GM21717 (cell line): ENCODE results near the gene TFAP2D.
A peak's percentile ranks its signal among the peaks of the same experiment; 100 is the strongest.

Source experiments
- ATAC-seq: cut with Tn5 transposase; IDR thresholded peaks from one replicate; pipeline ENCODE4 v1.9.1; 2021; ENCODE audit warnings: mild to moderate bottlenecking, moderate library complexity; ENCODE audit not compliant: unreplicated experiment

Gene TFAP2D

DNA sequence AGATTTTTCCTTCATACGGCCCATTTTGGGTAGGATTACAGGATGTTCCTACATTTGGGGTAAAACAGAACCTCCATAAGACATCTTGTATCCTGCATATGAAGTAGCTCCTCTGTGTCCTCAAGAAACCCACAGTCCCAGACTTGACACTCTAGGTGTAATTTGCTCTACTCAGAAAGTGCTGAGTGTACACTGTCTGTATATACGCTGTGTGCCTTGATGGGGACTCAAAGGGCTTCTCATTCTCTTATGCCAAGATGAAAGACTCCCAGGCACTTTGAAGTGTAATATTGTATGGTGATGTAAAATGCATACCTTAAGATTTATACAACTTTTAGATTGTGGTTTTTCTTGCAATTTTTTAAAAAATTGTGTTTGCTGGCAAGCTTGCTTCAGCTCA, 5.2 kb downstream of the TFAP2D start:
- no peak for ATAC-seq

DNA sequence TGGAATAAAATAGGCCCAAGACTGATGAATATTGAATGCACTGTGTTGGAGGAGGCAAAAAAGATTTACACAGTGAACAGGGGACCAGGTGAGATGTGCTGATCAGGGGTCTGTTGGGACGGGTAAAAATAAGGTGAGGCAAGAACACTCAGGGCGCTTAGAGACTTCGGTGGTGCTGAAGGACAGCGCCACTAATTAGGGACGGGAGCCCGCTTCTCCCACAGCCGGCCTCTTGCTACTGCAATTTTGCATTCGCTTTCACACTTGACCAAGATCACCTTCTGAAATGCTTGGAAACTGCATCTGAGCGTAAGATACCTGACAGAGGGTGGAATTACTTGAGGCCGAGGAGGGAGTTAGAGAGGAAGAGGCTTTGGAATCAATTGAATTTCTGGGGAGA, 7.3 kb downstream of the TFAP2D start:
- ATAC-seq: no peak

DNA sequence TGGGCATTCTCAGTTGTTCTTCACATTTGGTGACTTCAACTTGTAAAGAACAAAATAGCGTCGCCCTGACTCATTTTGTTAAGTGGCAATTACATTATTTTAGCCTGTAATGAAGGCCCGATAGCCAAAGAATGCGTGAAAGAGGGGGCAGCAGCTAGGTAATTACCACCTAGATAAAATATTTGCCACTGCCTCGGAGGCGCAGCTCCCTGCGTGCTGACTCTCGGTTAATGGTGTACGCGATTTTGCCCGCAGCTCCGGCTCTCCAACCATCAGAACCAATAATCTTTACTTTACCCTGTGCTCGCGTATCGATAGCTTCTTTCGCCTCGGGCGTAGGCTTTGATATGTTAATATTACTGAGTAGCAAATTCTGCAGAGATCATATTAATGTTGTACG, 8.7 kb downstream of the TFAP2D start:
- no peak for ATAC-seq

DNA sequence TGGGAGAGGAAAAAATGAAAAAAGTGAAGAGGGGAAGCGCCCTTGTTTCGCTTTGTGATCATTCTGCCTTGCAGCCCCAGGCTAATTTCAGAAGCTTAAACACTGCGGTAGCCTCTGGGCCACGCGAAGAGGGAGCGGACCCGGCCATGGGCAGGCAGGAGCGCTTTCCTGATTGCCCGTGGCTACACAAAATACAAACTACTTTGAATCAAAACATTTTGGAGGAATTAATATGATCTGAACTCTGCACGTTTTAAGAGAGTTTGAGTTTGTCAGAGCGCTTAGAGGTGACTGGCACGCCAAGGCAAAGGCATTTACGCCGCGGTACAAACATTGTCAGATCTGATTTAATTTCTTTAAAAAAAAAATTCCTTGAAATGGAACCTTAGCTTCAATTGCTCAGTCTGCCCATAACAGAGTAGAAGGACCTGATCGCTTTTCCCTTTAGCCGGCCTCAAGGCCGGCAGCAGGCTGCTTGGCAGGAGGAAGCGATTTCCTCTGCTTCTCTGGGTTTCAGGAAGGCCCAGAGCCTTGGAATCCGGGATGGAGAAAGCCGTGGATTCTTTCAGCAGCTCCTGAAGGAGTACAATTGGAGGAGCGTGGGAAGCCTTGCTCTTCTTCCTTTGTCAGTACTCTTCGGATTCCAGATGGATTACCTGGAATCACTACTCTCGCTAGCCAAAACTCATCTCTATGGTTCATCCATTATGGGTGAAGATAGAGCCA, 9.7 kb downstream of the TFAP2D start:
- no peak for ATAC-seq

DNA sequence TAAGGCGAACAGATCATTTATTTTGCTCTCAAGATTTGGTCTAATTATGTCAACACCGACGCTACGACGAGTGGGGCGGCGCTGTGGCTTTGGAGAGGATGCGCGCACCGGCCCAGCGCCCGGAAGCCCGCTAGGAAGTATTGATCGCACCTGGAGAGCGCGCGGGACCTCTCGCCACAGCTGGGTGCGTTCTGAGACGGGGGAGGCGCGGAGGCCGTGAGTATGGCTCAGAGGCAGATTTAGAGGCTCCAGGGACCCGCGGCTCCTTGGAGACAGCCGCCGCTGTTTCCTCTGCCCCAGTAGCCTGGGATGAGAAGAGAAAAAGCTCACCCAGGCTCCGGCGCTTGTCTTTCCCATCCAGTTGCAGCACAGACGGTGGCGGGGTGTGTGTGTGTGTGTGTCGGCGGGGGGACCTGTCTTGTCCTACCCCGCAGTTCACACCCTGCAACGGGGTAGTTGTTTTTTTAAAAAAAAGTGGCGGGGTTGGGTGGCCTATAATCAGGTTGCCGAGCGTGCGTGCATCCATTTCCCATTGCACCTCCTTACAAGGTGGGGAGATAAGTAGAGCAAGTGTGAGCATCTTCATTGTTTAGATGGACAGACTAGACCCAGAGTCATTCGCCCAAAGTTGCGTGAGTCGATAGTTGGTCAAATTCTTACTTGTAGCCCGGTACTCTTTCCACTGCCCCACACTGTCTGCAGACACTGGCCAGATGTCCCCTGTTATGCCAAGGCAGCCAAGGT, 11.2 kb downstream of the TFAP2D start:
- ATAC-seq: no peak

DNA sequence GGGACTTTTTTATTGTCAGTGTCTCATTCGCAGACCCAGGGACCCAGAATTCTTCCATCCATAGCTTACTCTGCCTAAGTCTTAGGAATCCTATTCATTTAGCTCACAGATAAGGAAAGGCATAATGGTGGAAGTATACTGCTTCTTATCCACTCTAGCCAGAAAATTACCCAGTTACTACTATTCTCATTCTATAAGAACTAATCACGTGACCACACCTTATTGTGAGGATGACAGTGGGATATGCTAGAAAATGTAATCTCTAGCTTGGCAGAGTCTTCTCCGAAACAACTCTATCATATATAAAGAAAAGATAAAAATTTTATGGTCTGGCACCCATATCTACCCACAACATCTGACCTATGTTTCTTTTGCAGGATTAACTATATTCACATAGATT, 21.2 kb downstream of the TFAP2D start:
- ATAC-seq: no peak

DNA sequence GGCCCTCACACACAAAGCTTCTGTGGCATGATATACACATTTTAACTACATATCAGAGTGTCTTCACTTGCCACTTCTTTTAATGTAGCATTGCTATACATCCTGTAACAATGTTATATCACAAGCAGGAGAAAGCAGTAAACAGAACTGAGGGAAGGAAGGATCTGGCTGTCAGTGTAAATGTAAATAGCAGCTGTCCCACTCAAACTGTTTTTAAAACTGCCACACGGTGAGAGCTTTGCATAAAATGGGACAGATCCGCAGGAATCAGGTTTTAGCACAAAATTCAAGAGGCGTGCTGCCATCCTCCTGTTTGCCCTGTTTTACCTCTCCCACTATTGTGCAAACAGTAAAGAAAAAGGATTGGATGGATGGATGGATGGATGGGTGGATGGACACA, 28.8 kb downstream of the TFAP2D start:
- ATAC-seq: no peak

DNA sequence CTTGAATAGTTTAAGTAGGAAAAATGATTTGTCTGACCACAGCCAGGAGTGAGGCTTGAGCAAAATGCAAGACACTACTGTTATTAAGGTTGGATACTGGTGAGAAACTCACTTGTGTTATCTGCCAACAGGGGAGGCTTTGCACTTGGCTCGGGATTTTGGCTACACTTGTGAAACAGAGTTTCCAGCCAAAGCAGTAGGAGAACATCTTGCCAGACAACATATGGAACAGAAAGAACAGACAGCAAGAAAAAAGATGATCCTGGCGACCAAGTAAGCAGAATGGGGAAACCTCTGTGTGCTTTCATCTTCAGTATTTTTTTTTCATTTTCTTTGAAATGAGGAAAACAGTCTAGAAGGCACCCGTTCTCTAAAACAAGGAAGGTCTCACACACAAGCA, 31.6 kb downstream of the TFAP2D start:
- no peak for ATAC-seq

DNA sequence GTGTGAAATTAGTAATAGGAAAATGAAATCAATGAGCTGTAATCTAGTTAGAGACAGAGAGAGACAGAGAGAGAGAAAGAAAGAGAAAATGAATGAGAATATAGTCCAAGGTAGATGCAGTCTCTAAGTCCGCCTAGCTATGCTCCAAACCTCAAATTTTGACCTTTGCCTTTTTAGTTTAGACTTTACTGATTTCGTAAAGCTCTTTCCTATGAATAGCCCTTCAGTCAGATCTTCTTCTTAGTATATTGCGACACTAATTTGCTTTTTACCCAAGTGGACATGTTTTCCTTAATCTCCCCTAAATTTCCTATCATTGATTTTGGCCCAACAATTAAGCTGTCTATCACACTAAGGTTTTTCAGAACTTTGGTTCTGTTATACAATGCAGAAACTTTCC, 49.5 kb downstream of the TFAP2D start:
- no peak for ATAC-seq

DNA sequence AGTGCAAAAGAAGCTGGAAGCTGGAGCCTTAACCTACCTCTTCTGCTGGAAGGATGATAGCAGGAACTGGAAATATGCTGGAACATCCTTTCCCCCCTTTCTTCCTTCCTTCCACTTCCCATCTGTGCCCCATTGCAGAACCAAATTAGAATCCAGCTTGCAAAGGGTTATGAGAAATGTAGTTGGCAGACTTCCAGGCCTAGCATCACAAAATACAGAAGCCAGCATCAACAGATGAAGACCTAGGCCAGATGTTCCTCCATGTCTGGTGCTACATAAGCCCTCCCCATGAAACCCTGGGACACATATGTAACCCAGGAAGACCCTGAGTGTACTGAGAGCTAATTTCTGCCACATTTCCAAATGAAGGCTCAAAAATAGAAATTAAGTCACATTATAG, 65.4 kb downstream of the TFAP2D start:
- no peak for ATAC-seq

DNA sequence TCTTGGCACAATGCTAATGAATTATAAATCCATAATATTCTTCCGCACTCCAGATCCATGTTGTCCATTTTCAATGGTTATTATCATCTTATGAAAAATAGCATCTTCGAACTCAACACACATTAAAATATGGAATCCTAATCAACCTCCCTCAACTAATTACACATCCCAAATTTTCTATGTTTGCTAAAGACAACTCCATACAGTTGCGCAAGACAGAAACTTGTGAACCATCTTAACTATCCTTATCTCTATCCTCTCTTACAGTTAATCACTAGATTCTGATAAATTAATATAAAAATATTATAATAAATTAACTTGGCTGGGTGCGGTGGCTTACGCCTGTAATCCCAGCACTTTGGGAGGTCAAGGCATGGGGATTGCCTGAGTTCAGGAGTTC, 67.1 kb downstream of the TFAP2D start:
- no peak for ATAC-seq

DNA sequence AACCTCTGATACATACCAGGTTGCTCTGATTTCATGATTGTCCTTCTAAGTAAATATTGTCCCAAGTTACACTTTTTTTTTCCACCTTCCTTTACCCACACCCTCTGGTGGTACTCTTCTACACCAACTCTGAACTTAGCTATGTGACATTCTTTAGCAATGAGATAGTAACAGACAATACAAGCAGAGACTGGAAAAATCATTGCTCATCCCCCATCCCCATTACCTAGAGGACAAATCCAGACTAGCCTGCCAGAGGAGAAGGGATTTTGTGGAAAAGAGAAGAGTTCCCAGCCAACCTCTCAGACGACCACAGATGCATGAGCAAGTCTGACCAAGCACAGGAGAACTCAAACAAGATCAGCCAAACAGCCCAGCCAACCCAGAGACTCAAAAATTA, 72.6 kb downstream of the TFAP2D start:
- ATAC-seq: no peak

DNA sequence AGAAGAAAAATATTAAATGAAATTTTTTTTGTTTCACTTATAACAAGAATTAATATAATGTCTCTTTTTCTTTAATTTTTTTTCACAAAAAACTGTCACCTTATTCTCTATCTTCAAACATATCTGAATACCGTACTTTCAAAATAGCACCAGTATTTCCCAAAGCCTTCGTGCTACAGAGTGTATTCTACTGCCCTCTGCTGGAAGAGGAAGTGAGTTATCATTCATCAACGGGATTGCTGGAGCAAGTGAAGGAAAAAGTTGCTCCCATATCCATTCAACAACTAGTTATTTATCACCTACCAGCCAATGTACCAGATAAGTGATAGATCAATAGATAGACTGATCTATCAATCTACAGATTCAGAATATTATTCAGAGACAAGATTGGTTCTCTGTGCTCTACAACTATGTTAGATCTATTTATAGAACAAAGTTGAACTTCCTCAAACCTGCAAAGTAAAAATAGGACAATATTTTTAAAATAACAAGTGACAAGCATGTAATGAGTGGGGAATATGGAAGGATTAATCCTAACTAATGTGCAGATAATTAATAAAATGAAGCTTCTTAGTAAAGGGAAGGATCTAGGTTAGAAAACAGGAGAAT, 78.7 kb downstream of the TFAP2D start:
- ATAC-seq: no peak

DNA sequence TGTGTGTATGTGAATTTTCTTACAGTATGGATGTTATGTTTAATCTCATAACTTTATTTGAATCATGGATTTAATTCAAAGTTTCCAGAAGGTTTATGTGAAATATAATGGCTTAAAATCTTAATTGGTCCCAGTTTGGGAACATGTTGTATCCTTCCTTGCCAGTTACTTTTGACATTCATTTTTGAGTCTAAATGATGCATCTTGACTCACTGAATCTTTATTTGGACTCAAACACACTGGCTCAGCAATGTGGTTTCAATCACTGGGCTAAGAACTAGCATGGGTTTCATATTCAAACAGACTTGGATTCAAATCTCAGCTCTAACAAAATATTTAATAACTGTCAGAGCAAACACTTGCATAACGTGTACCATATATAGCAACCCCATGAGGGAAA, 79.4 kb downstream of the TFAP2D start:
- no peak for ATAC-seq

DNA sequence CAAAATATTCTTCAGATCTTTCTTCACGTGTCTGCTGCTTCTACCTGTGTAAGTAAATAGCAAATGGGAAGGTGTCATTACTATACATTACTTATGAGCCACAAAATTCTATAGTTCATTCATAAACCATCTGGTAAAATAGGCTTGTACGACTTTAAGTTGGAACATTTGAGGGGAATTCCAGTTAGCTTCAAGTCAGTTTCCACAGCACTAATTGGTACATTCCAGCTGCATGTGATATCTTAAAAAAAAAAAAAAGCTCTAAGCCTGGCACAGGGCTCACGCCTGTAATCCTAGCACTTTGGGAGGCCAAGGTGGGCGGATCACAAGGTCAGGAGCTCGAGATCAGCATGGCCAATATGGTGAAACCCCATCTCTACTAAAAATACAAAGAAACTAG, 82.2 kb downstream of the TFAP2D start:
- ATAC-seq: no peak

DNA sequence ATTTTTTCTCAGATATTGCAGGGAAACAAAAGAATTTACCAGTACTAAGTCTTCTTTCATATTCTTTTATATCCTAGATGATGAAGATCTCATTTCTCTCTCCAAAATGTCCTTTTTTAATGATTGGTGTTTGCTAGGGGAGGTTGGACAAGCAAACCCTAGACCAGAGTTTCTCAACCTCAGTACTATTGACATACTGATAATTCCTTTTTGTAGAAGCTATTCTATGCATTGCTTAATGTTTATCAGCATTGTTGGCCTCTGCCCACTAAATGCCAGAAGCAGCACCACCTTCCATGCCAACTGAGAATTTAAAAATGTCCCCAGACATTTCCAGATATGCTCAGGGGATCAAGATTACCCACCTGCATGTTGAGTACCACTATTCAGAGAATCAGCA, 91.0 kb downstream of the TFAP2D start:
- ATAC-seq: no peak

DNA sequence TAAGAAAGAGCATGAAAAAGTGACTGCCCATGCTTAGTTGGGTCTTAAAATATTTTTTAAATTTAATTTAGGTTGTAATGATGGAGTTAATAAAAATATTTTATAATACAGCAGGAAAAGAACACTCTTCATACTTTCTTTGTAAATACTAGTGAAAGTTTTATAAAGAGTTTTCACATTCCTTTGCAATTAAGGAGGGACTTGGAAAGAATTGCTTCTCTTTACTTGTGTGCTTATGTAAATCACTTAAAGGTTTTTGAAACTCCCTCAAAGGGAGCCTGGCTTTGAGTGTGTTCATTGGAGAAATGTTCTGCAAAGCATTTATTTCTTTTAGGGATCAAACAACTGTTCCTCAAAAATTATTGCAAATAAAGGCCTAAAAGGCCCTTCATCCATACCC, 93.7 kb downstream of the TFAP2D start:
- ATAC-seq: no peak

DNA sequence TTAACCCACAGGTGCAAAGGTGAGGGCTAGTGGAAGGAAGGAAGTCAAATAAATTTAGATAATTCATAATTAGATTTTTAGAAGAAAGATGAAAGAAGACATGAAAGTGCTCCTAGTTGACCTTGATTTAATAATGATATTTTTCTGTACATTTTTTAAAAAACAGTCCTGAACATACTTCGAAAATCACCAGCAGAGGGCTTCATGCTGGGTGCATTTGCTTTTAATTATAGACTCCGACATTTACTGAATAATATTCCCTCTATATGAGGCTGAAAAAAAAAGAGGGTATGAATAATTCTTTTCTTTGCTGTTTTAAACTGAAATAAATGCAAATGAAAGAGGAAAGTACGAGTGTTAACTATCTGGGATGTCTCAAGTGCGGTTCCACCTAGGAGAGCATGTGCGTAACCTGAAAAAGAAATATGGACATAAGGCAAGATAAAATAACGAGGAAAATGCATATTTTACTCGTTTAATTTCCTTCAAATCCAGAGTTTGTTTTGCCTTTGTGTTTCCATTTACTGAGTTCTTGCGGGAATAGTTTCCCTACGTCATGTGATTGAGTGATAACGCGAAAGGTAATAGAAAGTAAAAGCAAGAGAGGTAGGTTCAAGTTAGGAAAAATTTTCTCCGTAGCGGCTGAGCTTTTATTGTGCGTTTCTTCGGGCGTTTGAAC, 102.2 kb downstream of the TFAP2D start:
- ATAC-seq: peak; percentile 66

DNA sequence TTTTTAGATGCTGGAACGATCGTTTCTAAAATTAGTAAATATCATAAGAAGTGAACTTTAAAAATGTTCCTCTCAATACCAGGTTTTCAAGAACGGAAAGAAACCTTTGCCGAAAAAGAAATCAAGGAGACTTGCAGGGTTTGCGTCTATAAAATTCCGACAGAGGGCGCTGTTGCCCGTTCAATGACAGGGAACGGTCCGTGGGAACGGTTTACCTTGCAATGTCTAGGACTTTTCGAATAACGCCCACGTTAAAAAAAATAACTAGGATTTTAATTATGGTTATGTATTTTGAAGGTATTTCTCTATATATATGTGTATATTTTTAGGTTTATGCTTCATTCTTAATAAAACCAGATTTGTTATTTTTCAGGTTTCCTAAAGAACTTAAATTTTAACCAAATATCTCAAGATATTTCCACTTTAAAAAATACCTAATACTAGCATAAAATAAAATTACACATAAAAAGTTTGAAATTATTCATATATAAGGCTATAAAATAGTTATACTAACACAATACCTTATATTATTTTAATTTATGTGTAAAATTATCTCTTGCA, 102.9 kb downstream of the TFAP2D start:
- ATAC-seq: peak; percentile 84

DNA sequence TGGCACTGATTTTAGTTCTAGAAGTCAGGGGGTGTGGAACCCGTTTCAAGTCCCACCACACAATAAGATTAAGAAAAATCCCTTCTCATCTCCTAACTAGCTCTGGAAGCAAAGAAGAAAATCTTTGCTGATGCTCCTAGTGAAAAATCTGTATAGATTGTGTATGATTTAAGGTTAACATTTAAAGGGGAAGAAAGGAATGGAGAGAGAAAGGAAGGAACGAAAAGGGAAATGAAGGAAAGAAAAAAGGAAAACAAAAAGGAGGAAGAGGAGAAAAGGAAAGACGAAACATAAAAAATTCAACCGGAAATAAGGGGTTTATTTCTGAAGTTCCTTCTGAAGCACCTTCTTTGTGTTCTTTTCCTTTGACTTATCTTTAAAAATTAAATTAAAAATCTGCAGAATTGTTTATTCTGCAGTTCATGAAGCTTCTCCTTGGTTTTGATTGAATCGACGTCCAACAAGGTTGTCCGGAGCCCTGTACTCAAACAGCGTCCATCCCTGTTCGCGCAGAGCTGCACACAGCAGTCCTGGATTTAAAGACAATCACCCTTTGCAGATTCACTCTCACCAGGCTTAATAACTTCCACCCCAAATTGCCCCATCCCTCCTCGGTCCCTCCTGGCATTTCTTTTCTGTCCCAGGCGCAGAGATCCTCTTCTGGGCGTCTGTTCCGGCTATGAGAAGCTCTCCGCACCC, 103.8 kb downstream of the TFAP2D start:
- no peak for ATAC-seq

DNA sequence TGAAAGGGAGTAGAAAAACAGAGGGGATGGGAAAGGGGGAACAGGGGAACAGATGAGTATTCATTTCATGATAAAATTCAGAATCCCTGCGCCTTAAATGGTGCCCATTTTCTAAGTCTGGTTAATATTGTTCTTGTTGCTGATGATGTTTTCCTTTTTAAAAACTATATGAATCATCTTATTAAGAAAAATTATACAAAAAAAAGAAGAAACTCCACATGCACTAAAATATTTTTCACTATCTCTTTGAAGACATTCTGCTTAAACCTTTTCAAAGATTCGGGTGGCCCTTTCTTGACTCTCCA, 104.3 kb downstream of the TFAP2D start:
- no peak for ATAC-seq
